NCI-H446 treated with DMSO at 0.1 percent for 48 hours (cell line): ENCODE results near the gene KCNT1.

ENCODE experiments used
- DNase-seq: peaks from one replicate; lab custom pipeline; 2025; lab: John Stamatoyannopoulos, UW

KCNT1 gene

DNA sequence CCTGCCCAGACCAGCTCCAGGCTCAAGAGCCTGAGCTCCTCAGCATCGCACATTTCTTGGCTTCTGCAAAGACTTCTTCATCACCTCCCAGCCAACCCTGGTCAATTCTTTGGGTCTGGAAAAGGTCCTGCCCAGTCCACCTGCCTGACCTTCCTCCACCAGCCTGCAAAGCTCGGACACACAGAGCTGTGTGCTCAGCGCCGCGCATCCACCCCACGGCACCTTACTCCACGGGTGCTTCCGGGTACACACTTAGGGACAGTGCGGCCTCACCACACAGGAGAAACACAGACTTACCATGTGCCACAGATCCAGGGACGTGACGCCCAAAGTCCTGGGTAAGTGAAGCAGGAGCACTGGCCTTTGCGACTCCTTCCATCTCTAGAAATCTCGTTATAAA lies 97.3 kb downstream of the KCNT1 start:
- no peak for DNase-seq

DNA sequence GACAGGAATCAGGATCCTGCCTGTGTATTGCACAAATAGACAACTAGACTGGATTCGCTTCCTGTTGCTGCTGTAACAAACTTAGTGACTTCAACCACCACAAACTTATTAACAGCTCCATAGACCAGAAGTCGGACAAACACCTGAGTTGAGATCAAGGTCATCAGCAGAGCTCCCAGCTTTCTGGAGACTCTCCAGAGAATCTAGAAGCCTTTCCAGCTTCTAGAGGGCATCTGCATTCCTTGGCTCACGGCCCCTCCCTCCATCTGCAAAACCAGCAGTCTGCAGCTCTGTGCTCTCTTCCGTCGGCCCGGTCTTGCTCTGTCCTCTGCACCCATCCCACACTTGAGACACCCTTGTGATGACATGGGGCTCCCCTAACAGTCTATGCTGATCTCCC lies 99.1 kb downstream of the KCNT1 start:
- DNase-seq: no peak

DNA sequence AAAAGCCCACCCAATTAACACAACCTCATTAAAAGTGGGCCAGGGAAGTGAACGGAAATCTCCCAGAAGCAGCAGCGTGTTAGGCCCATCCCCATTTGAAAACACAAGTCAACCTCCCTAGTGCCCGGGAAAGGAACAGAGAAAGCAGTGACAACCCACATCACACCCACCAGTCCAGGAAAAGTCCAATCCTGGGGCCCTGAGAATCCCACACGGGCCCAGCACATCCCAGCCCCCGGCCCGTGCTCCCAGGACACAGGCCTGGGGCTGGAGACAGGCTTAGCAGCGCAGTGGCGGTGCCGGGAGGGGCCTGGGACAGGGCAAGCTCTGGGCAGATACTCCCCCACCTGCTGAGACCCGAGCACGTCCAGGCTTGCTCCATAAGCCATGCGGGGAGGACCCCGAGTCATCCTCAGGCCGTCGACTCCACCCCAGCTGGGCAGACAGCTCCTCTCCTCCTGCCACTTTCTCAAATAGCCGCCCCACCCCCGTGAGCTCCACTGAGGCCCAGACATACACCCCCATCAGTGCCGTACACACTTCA lies 101.0 kb downstream of the KCNT1 start:
- DNase-seq: no peak

DNA sequence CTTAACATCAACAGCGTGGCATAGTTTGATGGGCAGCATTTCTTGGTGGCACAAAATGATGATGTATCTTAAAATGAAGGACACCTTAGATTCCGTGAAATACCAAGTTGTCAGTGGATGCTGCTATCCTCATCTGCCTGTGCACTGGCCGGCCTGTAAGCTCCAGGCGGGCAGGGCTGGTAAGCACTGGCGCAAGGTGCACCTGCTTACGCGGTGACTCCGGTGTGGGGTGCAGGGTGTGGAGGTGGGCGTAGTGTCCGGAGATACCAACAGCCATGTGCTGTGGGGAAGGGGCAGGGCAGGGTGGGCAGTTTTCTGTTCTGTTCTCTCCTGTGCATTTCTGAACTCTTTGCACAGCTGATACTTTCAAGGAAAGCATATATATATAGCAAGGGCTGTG lies 101.5 kb downstream of the KCNT1 start:
- no peak for DNase-seq

DNA sequence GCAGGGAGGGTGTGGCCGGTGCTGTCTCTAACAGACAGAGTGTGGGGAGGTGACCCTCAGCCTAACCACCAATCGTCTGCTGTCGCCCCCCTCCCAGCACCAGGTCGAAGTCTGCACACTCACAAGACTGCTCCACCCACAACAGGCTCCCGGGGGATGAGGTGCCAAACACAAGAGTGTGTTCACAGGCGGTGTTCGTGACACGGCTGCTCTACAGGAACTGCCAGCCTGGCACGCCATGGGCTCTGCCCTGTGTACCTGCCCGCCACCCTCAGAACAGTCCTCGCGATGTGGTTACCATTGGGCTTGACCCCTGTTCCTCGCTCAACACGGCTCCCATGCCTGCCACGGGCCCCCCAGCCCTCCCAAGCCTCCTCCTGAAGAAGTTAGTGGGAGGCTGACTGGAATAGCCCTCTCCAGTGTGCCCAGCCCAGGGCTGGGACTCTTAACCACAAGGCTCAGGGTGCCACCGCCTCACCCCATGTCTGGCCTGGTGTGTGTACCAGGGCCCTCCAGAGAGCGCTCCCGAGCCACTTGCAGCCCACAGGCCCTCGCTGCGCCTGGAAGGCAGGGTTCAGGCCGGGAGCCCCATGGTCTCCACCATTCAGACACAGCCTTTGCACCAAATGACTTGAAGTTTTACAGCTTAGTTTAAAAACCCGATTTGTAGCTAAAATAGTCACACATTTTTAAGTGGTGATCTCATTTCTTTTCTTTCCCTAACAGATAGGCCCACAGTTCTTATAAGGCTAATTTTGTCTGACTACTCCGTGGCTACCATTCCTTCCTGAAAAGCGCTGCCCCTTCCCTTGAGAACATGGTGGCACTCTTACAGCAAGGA lies 102.8 kb downstream of the KCNT1 start:
- DNase-seq: no peak

DNA sequence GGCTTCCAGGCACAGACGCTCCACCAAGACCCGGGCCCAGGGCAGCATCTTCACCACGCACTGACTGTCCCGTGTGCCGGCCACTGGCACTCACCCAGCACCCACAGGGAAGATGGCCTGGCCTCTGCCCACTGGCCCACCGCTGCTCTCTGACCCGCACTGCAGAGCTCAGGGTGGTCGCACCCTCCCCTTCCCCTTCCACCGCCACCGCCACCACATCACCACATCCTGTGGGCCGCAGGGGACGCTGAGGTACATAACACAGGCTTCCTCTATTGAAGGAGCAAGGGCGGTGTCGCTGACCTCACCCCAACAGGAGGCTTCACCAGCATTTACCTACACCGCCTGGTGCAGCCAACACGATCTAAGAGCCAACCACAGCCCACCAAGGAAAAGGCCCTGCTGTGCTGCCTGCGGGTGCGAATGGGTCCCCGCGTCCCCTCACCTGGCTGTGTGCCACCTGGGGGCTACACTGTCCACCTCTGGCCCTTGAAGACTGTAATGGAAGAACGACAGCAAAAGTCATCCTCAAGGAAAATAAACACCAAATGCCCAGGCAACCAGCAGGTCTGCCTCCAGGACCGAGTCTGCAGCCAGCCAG lies 103.5 kb downstream of the KCNT1 start:
- DNase-seq: no peak

DNA sequence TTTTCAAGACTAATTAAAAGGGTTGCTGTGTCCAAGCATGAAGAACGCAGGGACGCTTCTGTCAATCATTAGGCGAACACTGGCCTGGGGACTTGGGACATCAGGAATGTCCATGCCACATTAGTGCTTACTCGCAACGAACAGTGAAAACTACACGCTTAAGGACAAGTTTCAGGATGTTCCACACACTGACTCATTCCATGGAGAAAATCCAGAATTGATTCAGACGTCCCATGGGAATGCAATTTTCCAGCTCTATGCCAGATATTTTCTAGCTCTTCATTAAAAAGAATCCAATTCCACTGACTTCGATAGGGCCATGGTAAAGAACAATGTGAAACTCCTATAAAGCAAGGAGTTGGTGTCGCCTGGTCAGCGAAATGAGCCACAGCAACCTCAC lies 107.2 kb downstream of the KCNT1 start:
- DNase-seq: no peak

DNA sequence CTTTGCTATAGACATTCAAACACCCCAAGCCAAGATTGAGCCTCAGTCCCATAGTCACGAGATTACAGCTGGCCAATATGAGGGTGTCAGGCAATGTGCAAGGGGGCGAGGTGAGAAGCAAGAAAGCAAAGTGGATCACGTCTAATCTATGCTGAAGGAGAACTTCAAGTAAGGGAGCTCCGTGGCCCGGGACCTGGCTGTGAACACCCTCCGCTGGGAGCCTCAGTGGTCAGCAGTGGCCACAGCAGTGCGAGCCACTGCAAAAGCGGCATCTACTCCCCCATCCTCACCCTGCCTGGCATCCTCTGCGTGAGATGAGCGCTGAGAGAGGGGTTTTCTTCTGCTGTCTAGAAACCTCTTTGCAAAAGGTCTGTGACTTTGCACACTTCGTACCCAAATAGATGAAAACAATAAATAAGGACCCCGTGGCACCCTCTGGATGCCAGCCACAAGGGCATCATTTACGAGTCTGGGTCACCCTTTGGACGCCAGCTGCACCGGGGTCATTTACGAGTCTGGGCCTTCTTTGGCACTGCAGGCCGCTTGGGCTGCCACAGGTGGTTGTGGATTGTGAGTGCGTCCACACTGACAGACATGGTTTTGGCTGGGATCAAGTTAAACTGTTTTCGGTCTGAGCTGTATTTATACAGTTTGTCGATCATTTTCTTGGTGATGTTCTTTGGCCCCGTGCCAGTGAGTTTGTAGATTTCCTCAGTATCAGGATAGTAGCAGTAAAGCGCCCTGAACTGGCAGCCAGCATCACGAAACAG lies 109.0 kb downstream of the KCNT1 start:
- DNase-seq: no peak

DNA sequence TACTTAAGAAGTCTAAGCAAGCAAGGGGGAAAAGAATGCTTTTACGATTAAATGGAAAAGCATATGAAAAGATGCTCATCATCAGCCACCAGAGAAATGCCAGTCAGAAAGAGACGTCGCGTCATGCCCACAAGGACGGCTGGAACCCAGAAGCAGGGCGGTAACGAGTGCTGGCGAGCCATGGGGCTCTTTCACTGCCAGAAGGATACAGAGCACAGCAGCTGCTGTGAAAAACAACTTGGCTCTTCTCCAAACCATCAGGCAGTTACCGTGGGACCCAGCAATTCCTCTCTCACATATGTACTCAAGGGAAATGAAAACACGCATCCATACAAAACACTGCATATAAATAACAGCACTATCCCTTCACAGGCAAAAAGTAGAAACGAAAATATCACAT lies 109.8 kb downstream of the KCNT1 start:
- DNase-seq: peak; percentile 37

DNA sequence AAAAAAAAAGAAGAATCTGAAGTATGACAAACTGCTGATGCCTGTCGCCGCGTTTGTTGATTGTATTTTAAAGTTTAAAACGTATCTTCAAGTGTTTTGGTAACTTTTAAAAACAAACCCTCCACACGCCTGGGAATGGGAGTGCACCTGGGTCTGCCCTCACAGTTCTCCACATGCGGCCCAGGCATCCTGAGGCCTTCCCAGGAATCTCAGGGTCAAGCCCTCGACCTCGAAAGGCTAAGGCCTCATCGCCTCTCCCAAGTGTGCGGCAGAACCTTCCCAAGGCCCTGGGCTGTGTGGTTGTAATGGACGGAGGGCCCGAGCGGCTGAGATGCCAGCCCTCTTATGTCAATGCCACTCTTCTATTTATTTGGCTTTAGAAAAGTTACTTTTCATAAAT lies 111.0 kb downstream of the KCNT1 start:
- DNase-seq: no peak

DNA sequence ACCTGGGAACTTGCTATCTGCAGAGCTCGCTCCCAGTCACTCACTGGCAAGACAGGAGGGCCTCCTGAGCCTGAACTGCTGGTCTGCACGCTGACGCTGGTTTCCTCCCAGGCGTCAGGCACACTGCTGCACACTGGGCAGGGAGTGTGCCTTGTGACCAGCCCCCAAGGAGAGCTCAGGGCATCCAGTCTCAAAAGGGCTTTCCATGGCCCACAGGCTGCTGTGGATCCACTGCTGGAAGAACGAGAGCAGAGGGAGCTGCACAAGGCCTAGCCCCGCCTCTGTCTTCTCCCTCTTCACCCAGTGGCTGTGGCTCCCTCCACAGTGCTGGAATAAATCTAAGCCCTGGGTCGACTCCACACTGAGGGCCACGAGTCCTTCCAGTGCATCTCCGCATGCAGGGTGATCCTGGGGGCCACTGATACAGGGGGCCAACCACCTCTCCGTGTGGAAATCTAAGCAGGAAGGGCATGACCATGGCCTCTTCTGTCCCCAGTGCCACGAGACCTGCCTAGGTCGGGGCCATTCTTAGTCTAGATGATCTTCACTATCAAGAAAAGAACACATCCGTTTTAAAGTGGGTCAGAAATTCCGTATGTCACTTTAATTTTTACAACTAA lies 111.8 kb downstream of the KCNT1 start:
- no peak for DNase-seq

DNA sequence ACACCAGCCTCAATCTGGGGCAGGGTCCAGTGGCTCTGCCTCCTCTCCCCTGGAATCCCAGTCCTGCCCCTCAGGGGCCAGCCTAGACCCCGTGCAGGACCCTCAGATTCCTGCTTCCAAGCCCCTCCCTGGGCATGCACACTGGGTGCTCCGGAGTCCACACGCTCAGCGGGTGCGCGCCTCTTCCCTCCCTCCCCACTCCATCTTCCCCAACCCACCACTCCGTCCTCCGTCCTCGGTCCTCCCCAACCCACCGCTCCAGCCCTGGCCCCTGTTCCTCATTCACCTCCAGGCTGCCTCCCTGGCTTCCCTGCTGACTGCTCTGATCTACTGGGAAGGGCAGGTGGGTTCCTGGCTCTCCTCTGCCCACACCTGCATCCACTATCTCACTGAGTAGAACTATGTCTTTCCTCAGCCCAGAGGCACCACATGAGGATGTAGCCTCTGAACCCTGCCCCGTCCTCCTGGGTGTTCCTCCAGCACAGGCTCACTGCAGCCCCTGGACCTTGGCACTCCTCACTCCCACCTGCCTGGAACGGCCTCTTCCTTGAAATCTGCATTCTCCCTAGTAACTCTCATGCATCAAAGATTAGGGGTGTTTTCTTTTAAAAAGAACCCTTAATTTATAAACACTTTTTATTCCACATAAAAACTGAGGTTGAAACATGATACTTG lies 112.6 kb downstream of the KCNT1 start:
- DNase-seq: no peak

DNA sequence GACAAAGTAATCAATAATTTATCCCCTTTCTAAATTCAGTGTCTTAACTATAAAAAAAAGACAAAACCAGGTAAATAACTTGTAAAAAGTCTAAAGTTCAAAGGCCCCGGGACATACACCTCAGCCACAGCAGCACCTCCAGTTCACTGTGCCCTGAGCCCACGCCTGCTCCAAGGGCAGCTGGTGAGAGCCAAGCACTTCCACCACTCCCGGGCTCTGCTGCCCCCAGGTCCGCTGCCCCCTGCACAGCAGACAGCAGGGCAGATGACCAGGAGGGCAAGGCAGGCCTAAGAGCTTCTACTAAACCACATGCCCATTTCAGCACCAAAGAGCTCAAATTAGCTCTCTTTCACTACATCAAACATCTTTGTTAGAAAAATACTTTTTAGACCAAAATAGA lies 113.4 kb downstream of the KCNT1 start:
- DNase-seq: no peak

DNA sequence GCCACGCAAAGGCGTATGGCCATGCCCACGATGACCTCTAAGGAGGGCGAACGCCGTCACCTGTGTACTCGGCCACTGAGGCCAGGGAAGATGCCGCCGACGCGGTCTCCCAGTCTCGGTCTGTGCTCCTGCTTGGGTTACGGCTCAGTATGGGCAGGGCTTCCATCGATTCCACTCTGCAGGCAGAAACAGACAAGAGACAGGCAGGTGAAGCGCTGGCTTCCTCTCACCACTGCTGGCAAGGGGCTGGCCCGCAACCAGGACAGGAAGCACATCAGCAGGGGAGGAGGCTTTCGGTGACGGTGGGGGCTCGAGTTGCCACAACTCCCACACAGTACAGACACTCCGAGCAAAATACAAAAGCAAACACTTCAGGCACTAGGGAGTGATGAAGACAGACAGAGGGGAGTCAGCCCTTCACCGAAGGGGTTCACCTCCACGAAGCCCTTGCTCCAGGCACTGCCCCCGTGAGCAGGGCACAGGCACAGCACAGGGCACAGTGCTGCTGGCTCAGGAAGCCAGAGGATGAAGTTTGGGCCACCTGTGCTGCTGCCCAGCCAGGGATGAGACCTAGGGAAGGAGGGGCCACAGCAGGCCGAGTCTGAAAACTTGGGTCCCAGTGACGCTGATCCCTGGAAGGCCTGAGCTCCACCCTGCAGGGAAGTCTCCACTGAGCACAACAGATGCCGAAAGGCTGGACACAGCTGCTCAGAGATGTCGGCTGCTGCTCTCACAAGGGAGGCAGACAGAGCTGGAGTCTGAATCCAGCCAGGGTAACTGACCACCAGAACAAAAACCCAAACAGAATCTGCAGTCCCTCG lies 114.1 kb downstream of the KCNT1 start:
- no peak for DNase-seq

DNA sequence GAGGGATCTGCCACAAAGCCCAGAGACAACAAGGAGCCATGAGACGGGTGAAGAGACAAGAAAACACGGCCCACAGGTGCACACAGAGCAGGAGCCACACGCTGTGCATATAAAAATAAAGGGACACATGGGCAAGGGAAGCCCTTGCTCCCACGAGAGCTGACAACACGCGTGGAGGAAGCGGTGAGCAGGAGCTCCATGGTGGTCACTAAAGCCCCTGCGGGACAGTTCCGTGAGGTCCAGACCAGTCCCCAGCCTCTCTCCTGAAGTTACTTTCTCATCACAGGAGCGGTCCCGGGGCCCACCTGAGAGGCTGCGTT lies 114.6 kb downstream of the KCNT1 start:
- DNase-seq: no peak

DNA sequence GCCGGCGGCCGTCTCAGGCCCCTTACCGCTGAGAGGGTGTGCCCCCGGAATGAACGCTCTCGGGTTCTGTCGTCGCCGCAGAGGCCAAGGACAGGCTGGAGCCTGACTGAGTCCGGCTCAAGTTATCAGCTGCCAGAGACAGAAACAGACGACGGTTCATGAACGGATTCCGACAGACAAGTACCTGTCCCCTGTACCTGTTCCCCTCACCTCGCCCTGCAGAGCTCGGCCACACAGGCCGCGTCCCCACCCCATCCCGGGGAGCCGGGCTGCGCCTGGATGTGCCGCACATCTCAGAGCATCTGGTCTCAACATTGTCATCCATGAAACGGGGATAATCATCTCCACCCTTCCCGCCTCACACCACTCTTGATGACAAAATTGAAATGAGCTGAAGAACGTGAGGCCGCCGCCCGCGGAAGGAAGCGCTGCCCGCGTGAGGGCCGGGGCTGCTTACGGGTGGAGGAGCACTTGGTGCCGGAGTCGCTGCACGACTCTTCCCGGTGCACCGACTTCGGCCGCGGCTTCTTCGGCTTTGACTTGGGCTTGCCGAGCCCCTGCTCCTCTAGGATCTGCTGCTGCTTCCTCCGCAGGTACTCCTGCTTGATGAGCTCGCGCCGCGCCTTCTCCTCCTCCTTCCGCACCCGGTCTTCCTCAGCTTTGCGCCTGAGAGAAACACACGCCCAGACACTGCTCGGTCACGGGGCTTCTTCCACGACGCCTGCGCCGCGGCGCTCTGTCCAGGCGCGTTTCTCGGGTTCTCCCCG lies 116.1 kb downstream of the KCNT1 start:
- DNase-seq: no peak

DNA sequence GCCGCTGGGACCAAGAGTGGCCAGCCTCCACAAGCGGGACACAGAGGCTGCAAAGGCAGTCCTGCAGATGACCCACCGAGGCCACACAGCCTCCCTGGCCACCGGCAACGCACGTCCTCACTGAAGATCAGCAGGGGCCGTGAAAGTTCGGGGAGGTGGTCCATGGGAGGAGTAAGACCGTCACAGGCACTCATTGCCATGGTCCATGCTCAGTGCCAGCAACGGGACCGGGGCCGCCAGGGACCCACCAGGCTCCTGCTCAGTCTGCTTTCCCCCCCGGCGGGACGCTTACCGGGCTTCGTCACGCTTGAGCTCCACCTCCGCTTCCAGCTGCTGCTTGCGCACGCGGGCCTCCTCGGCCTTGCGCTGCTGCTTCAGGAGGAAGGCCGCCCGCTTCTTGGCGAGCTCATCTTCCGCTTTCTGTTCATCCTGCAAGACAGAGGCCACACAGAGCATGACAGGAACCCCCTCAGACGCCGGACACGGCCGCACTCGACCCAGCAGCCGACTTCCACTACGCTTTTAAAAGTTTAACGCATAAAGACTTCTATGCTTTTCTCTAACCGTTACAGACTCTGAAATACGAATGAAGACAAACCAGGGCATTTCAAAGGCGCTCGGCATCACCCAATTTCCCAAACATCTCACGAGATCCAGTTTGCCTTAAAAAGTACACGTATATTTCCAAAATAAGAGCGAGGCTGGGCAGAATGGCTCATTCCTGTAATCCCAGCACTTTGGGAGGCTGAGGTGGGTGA lies 116.9 kb downstream of the KCNT1 start:
- no peak for DNase-seq

DNA sequence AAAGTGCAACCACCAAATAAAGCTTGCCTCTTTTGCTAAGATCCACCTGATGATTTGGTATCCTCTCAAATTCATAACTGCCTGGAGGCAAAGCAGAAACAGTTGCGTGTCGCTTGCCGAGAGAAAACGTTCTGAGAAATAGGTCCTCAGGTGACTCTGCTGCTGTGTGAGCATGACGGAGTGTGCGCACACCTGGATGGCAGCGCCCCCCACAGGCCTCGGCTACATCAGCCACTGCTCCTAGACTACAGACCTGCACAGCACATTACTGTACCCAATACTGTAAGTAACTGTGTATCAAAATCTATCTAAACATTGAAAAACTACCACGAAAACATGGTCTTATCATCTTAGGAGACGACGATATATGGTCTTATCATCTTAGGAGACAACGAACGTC lies 117.9 kb downstream of the KCNT1 start:
- DNase-seq: no peak

DNA sequence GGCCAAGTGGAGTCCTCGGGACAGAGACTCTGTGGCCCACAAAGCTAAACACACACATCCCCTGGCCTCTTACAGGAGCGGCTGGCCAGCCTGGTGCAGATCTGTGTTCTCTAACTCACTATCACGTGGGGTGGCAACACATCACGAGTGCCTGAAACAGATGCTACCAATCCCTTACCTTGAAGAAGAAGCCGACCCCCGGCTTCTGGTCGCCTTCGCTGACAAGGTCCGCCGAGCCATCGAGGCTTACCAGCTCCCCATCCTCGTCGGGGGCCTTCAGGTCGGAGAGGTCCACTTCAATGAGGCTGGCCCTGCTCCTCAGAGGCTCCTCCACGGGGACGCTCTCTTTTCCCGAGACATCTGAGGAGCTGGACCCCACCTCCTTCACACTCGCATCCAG lies 118.7 kb downstream of the KCNT1 start:
- no peak for DNase-seq

DNA sequence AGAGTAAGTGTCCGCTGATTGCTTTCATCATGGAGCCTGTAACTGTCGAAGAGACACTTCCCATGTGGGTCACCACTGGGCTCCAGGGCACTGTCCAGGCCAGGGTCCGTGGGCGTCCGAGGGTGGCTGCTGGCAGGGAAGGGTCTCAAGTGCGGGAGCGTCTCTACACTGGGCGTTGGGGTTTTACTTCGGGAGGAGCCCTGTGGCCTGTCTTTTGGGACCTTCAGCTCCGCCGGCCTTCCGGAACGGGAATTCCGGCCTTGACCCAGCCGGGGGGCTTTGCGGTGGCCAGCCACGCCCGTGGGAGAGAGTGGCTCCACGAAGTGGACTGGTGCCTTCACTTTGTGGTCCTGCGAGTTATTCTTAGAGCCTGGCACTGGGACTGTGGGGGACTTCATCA lies 119.1 kb downstream of the KCNT1 start:
- DNase-seq: no peak
